KOPT-K1 (cell line): ENCODE measurements around the gene OSBPL6.
"Not testable (repeated sequence)": the region's sequence is repeated elsewhere in the genome, so short reads cannot be mapped to it uniquely, and the experiment has no call there.

Experiments
- H3K27ac ChIP-seq: fragments of 200-600 bp; sonication (generic); 2 replicates; pipeline ENCODE4 v1.5.1; 2016; ENCODE audit warnings: antibody characterized with exemption, mild to moderate bottlenecking, low read depth, low read length; ENCODE audit not compliant: poor library complexity, severe bottlenecking
- H3K36me3 ChIP-seq: fragments of 200-600 bp; sonication (generic); 2 replicates; pipeline ENCODE4 v1.5.1; 2017; ENCODE audit warnings: antibody characterized with exemption, mild to moderate bottlenecking, low read length, moderate library complexity; ENCODE audit not compliant: insufficient read depth
- H3K9me3 ChIP-seq: fragments of 200-600 bp; sonication (generic); 2 replicates; pipeline ENCODE4 v1.5.1; 2017; ENCODE audit warnings: antibody characterized with exemption, low read length, mild to moderate bottlenecking; ENCODE audit not compliant: insufficient read depth, poor library complexity, severe bottlenecking

The OSBPL6 gene

GRCh38 chr2:178191004-178191508 is 3.3 kb upstream of the OSBPL6 start:
- H3K36me3 ChIP-seq, result no peaks in the 10 kb centered on the region
- no peaks in the 10 kb centered on the region for H3K9me3 ChIP-seq
- H3K27ac ChIP-seq, result no peak overlapping the region

GRCh38 chr2:178191511-178191910 is 2.8 kb upstream of the OSBPL6 start:
- no peak overlapping the region for H3K27ac ChIP-seq

GRCh38 chr2:178193496-178193822 is 853 bp upstream of the OSBPL6 start:
- no peak overlapping the region for H3K27ac ChIP-seq
- H3K36me3 ChIP-seq, result no peaks in the 10 kb centered on the region
- H3K9me3 ChIP-seq, result no peaks in the 10 kb centered on the region

More at GRCh38 chr2:178191511-178191910, 2.8 kb upstream of the OSBPL6 start:
- H3K9me3 ChIP-seq, result no peaks in the 10 kb centered on the region
- H3K36me3 ChIP-seq, result no peaks in the 10 kb centered on the region

- Histone ChIP-seq H3K9me3 (no peaks in the 10 kb centered on the region), H3K27ac (no peak overlapping the region)
Observed at GRCh38 chr2:178194600-178195389, 483 bp downstream of the OSBPL6 start.

DNA sequence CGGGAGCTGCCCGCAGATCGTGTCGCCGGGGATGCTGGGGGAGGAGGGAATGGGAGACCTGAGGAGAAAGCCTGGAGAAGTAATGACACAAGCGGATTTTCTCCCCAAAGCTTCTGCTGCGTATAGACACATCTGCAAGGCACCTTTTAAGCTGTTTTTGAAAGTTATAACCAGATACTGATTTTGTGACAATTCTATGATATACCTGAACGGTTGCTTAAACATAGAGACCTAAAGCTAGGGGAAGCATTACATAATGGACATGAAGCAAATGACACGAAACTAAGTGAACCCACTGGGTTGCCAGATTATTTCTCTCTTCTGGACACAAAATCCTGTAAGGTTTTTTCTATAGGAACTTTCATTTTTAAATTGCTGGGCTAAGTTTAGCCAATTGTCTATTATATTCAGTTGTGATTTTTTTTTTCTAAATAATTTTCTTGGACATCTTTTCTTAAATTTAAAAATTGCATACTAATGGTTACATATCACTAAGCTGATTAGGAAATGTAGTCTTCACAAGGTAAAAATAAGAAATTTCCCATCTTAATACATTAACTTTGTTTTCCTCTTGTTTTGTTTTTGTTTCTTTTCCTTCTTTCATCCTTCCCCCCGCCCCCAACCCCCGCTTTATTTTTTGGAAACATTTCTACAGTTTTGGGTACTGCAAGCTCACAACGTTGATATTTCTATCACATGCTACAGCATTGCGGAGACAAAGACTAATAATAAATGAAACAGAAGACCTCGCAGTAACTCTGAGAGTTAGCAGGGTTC is 1.3 kb downstream of the OSBPL6 start:
- Histone ChIP-seq H3K36me3 (no peaks in the 10 kb centered on the region), H3K27ac (no peak overlapping the region), H3K9me3 (no peaks in the 10 kb centered on the region)

More at GRCh38 chr2:178194600-178195389, 483 bp downstream of the OSBPL6 start:
- H3K36me3 ChIP-seq, result no peaks in the 10 kb centered on the region

DNA sequence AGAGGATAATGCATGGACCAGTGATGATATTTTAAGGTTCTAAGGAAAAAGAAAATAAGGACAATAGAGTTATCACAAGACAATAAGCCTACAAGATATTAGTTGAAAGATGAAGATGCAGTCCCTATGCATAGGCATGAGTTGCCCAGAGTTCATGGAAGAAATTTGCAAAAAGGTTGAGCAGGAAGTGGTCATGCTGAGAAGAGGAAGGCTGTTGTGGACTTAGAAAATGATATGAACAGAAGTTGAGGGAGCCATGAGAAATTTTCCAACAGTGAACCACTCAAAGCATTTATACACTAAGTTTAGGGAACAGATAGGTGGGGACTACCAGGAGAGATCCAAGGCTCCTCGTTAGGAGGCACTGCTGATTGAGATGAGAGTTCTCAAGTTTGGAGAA is 3.5 kb downstream of the OSBPL6 start:
- no peaks in the 10 kb centered on the region for H3K9me3 ChIP-seq

GRCh38 chr2:178198441-178198840 is 4.1 kb downstream of the OSBPL6 start:
- not testable (repeated sequence) for H3K27ac ChIP-seq, H3K9me3 ChIP-seq, H3K36me3 ChIP-seq

More for the DNA sequence above, 3.5 kb downstream of the OSBPL6 start:
- no peaks in the 10 kb centered on the region for H3K36me3 ChIP-seq
- no peak overlapping the region for H3K27ac ChIP-seq

- Histone ChIP-seq H3K27ac (no peak overlapping the region), H3K36me3 (no peaks in the 10 kb centered on the region), H3K9me3 (no peaks in the 10 kb centered on the region)
Observed at GRCh38 chr2:178199334-178199733, 5.0 kb downstream of the OSBPL6 start.

- Histone ChIP-seq H3K36me3 (no peaks in the 10 kb centered on the region), H3K9me3 (no peaks in the 10 kb centered on the region)
Observed at GRCh38 chr2:178200331-178200730, 6.0 kb downstream of the OSBPL6 start.

DNA sequence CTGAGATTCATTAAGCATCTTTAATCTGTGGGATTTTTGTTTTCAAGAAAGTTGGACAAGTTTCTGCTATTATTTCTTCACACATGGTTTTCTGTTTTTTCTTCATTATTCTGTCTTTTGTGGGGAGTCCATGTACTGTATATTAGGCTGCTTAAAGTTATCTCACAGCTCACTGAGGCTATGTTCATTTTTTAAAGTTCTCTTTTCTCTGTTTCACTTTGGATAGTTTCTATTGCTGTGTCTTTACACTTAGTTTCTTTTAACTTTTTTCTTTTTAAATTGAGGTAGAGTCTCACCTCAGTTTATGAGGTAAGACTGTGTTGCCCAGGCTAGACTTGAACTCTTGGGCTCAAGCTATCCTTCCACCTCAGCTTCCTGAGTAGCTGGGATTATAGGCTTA is 8.6 kb downstream of the OSBPL6 start:
- Histone ChIP-seq H3K36me3 (no peaks in the 10 kb centered on the region), H3K27ac (no peak overlapping the region), H3K9me3 (no peaks in the 10 kb centered on the region)

More at GRCh38 chr2:178200331-178200730, 6.0 kb downstream of the OSBPL6 start:
- no peak overlapping the region for H3K27ac ChIP-seq

- Histone ChIP-seq H3K36me3 (no peaks in the 10 kb centered on the region), H3K9me3 (no peaks in the 10 kb centered on the region), H3K27ac (no peak overlapping the region)
Observed at GRCh38 chr2:178204977-178205376, 10.7 kb downstream of the OSBPL6 start.

DNA sequence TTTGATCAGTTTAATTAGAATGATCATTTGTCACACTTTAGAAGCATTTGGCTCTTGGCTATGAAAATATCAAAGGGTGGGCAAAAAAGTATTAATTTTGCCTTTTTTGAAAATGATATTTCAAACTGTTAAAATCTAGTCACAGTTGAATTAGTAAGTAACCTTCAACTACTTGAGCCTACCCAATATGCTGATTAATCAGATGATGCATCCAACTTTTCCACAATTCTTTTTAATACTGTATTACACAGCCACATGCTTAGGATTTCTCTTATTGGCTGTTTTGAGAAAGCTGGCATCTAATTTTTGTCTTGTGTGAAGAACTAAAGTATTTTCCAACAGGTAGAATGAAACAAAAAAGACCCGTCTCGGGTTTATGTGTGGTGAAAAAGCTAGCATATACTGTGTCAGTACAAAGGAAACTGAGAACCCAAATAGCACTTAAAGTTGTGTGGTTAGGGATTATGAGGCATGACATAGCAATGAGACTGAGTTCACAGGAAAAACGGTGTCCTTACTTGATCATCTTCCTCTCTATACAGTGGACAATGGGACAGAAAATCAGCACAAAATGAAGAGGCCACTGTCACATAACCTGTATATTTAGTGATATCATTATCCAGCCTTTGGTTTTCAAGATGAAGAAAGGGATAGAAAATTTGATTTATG is 11.7 kb downstream of the OSBPL6 start:
- no peaks in the 10 kb centered on the region for H3K9me3 ChIP-seq
- no peak overlapping the region for H3K27ac ChIP-seq
- no peaks in the 10 kb centered on the region for H3K36me3 ChIP-seq

DNA sequence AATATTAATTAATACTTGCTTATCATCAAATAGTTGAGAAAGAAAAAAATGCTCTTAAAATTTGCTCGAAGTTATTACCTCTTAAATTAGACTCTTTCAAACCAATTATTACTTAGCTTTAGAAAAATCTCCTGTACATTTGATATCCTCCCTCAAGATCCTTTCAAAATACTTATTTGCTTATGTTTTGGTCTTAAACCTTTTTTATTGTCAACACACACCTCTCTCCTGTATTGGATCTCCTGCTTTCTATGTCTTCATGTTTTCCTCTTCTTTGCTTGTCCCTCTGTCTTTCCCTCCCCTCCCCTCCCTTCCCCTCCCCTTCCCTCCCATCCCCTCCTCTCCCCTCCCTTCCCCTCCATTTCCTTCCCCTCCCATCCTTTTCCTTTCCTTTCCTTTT is 14.0 kb downstream of the OSBPL6 start:
- no peaks in the 10 kb centered on the region for H3K9me3 ChIP-seq
- H3K36me3 ChIP-seq, result no peaks in the 10 kb centered on the region
- H3K27ac ChIP-seq, result no peak overlapping the region

DNA sequence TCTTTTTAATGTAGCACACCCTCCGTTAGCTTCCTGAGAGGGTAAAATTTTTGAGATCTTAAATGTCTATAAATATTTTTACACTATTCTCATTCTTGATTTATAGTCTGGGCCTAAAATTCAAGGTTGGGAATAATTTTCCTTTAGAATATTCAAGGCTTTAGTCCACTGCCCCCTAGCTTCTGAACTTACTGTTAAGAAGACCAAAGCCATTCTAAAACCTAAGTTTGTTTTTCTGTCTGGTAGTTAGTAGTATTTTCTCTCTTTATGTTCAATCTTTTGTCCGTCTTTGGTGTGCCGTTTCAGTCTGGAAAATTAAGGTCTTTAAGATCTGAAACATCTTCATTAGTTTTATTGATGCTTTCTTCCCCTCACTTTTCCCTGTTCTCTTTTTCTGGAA is 14.5 kb downstream of the OSBPL6 start:
- Histone ChIP-seq H3K27ac (no peak overlapping the region), H3K36me3 (no peaks in the 10 kb centered on the region), H3K9me3 (no peaks in the 10 kb centered on the region)

- Histone ChIP-seq H3K9me3 (no peaks in the 10 kb centered on the region), H3K36me3 (no peaks in the 10 kb centered on the region), H3K27ac (no peak overlapping the region)
Observed at GRCh38 chr2:178211460-178211859, 17.1 kb downstream of the OSBPL6 start.
